ENCODE results near the gene HNRNPA3. TPM values are rescaled to one million over a fixed set of nuclear protein-coding genes. Genes with fewer than 3 reads are reported as not detected.

HNRNPA3 gene
- 10 to 100 TPM; 47.7 to 85.5 (median 49.7) TPM for polyA plus RNA-seq

DNA sequence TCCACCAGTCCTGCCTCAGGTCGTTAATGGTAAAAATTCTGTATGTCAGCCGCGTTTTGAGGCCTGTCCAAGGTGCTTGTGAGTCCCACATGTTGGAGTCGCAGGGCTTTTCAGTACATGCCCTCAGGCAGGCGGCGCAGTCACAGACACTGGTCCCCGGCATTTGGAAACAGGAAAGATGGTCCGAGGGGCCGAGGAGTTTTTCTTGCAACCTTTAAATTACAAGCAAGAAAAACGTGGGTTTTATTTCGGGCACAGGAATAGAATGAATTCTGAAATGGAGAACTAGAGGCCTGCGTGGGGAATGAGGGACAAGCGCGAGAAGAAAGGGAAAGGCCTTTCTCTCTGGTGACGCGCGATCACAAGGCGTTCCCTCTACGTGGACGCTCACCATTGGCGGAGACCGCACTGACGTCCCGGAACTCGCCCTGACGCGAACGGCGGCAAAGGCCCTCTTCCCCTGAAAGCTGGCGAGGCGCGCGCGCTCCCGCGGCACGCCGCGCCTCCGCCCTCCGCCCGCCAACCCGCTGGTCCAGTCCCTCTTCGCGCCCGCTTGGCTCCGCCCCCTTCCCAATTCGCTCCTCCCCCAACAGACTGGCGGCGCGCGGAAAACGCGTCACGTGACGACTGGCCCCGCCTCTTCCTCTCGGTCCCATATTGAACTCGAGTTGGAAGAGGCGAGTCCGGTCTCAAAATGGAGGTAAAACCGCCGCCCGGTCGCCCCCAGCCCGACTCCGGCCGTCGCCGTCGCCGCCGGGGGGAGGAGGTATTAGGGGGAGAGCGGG is at the start of gene HNRNPA3:
Gene HNRNPA3 (plus strand): TSS at position 689 of the 785 bp plus-strand sequence. CDS start 6 bp downstream, at position 695.
- H3K36me3 Mint-ChIP-seq = peaks cover 6 to 23% (median 16%) of the 10 kb centered on the region in 3 donors
- peak within 1 kb of the TSS; percentile 99 to 100 (median 100) for H3K27ac Mint-ChIP-seq
- H3K4me1 Mint-ChIP-seq = peaks cover 48 to 61% of the 10 kb centered on the region in 2 donors
- DNase-seq = peak; percentile 100
- H3K4me3 Mint-ChIP-seq = peak within 1 kb of the TSS; percentile 92 to 96 (median 95)
- H3K9me3 Mint-ChIP-seq = no peaks in the 10 kb centered on the region
- H3K27me3 Mint-ChIP-seq (ENCODE audit: low read depth in 3 of 3) = peaks cover 15 to 35% (median 34%) of the 10 kb centered on the region in 3 donors

GRCh38 chr2:177164131-177164530 is 48.5 kb upstream of the HNRNPA3 start:
- peaks cover 0 to 3% (median 2%) of the 10 kb centered on the region in 3 donors for H3K27me3 Mint-ChIP-seq (ENCODE audit: low read depth in 3 of 3)
- no peak overlapping the region for H3K27ac Mint-ChIP-seq
- H3K4me3 Mint-ChIP-seq = no peak overlapping the region
- H3K36me3 Mint-ChIP-seq = no peaks in the 10 kb centered on the region
- H3K9me3 Mint-ChIP-seq = no peaks in the 10 kb centered on the region
- no peaks in the 10 kb centered on the region for H3K4me1 Mint-ChIP-seq
- DNase-seq = no peak

- Mint-ChIP-seq H3K4me3 (no peak overlapping the region), H3K36me3 (no peaks in the 10 kb centered on the region), H3K9me3 (no peaks in the 10 kb centered on the region), H3K27me3 (ENCODE audit: low read depth in 3 of 3) (peaks cover 0 to 3% (median 2%) of the 10 kb centered on the region in 3 donors), H3K4me1 (no peaks in the 10 kb centered on the region), H3K27ac (no peak overlapping the region)
- DNase-seq = peak; percentile 68 to 72 (median 70)
Observed at GRCh38 chr2:177164584-177165052, 48.0 kb upstream of the HNRNPA3 start.

DNA sequence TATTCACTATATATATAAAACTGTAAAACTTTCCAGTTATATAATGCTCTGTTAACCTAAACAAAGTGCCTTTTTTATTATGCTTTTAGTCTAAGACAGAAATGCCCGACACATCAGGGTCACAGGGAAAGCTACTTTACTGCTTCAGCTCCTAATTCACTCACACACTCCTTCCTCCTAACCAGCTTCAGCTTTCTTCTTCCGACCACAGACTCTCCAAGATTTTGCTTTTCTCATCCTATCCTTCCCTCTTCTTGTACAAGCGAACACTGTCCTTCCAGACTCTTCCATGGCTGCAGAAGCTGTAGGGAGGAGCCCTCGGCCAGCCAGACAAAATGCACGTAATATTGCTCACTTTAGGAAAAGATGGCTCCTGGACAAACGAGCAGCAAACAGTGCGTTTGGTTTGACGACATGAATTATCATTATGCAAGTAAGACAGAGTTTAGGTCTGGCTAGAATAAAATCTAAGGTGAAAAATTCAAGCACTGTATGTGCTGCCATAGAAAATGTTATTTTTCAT is 47.5 kb upstream of the HNRNPA3 start:
- no peak overlapping the region for H3K27ac Mint-ChIP-seq
- no peaks in the 10 kb centered on the region for H3K9me3 Mint-ChIP-seq
- peaks cover under 1 to 3% (median 2%) of the 10 kb centered on the region in 3 donors for H3K27me3 Mint-ChIP-seq (ENCODE audit: low read depth in 3 of 3)
- no peaks in the 10 kb centered on the region for H3K4me1 Mint-ChIP-seq
- no peak overlapping the region for H3K4me3 Mint-ChIP-seq
- DNase-seq = no peak
- H3K36me3 Mint-ChIP-seq = no peaks in the 10 kb centered on the region

GRCh38 chr2:177165721-177166711 is 46.6 kb upstream of the HNRNPA3 start:
- Mint-ChIP-seq H3K27me3 (ENCODE audit: low read depth in 3 of 3) (peaks cover 0 to 3% (median 2%) of the 10 kb centered on the region in 3 donors), H3K27ac (peak overlapping the region in 4 of 6 donors; percentile 74 to 92 (median 87)), H3K4me3 (peak overlapping the region; percentile 69 to 81 (median 74)), H3K9me3 (no peaks in the 10 kb centered on the region), H3K4me1 (no peaks in the 10 kb centered on the region), H3K36me3 (no peaks in the 10 kb centered on the region)
- peak; percentile 36 to 47 (median 41) for DNase-seq

- peaks cover 0 to 6% (median 3%) of the 10 kb centered on the region in 3 donors for H3K27me3 Mint-ChIP-seq (ENCODE audit: low read depth in 3 of 3)
- no peaks in the 10 kb centered on the region for H3K36me3 Mint-ChIP-seq
- no peak overlapping the region for H3K4me3 Mint-ChIP-seq
- H3K9me3 Mint-ChIP-seq = no peaks in the 10 kb centered on the region
- no peaks in the 10 kb centered on the region for H3K4me1 Mint-ChIP-seq
- H3K27ac Mint-ChIP-seq = peak overlapping the region in 3 of 6 donors; percentile 10 to 42 (median 41)
- DNase-seq = no peak
Observed at GRCh38 chr2:177169810-177170514, 42.6 kb upstream of the HNRNPA3 start.

- H3K36me3 Mint-ChIP-seq = no peaks in the 10 kb centered on the region
- H3K27me3 Mint-ChIP-seq (ENCODE audit: low read depth in 3 of 3) = peaks cover 2 to 6% (median 3%) of the 10 kb centered on the region in 3 donors
- no peak for DNase-seq
- H3K27ac Mint-ChIP-seq = peak overlapping the region in 1 of 6 donors; percentile 21
- no peaks in the 10 kb centered on the region for H3K9me3 Mint-ChIP-seq
- H3K4me3 Mint-ChIP-seq = no peak overlapping the region
- peaks cover 7 to 11% of the 10 kb centered on the region in 2 donors for H3K4me1 Mint-ChIP-seq
Observed at GRCh38 chr2:177171418-177171865, 41.2 kb upstream of the HNRNPA3 start.

GRCh38 chr2:177172034-177172880 is 40.3 kb upstream of the HNRNPA3 start:
- Mint-ChIP-seq H3K27ac (no peak overlapping the region), H3K9me3 (no peaks in the 10 kb centered on the region), H3K4me1 (peaks cover 7 to 11% of the 10 kb centered on the region in 2 donors), H3K27me3 (ENCODE audit: low read depth in 3 of 3) (peaks cover 2 to 6% (median 3%) of the 10 kb centered on the region in 3 donors), H3K4me3 (no peak overlapping the region), H3K36me3 (no peaks in the 10 kb centered on the region)
- no peak for DNase-seq

- no peak overlapping the region for H3K27ac Mint-ChIP-seq
- H3K4me1 Mint-ChIP-seq = peaks cover 7 to 11% of the 10 kb centered on the region in 2 donors
- no peak for DNase-seq
- no peaks in the 10 kb centered on the region for H3K9me3 Mint-ChIP-seq
- H3K36me3 Mint-ChIP-seq = no peaks in the 10 kb centered on the region
- H3K4me3 Mint-ChIP-seq = no peak overlapping the region
- peaks cover 0 to 6% (median 2%) of the 10 kb centered on the region in 3 donors for H3K27me3 Mint-ChIP-seq (ENCODE audit: low read depth in 3 of 3)
Observed at GRCh38 chr2:177174486-177174885, 38.1 kb upstream of the HNRNPA3 start.

DNA sequence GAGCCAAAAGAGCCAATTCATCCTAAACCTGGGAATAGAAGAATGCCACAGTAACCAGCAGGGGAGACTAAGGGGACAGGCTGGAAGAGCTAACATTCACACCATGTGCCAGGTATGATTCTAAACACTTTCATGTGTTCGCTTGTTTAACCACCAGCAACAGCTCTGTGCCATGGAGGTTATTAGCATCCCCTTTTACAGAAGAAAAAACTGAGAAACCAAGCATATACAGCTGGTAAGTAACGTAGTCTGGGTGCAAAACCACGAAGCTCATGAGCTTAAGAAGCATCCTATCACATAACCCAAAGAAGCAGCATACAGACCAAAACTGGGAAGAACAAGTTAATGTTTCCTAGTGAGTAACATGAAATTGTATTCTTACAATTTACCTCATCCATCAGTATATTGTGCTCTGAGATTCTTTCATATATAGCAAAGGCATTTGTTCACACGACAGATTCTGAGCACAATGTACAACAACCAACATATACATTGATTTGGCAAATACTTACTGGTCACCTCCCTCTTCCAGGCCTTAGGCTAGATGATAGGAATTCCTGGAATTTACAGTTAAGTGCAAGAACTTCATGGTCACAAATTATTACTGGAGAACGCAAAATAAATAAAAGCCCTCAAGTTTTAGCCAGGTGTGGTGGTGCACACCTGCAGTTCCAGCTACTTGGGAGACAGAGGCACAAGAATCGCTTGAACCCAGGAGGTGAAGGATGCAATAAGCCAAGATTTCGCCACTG is 36.5 kb upstream of the HNRNPA3 start:
- H3K9me3 Mint-ChIP-seq = no peaks in the 10 kb centered on the region
- DNase-seq = no peak
- peak overlapping the region in 1 of 5 donors; percentile 25 for H3K4me3 Mint-ChIP-seq
- H3K4me1 Mint-ChIP-seq = peaks cover 7 to 11% of the 10 kb centered on the region in 2 donors
- no peak overlapping the region for H3K27ac Mint-ChIP-seq
- peaks cover 0 to 3% (median 2%) of the 10 kb centered on the region in 3 donors for H3K27me3 Mint-ChIP-seq (ENCODE audit: low read depth in 3 of 3)
- H3K36me3 Mint-ChIP-seq = no peaks in the 10 kb centered on the region

GRCh38 chr2:177178797-177179196 is 33.8 kb upstream of the HNRNPA3 start:
- peaks cover 0 to 2% (median 1%) of the 10 kb centered on the region in 3 donors for H3K27me3 Mint-ChIP-seq (ENCODE audit: low read depth in 3 of 3)
- DNase-seq = no peak
- H3K4me3 Mint-ChIP-seq = no peak overlapping the region
- peaks cover 7 to 11% of the 10 kb centered on the region in 2 donors for H3K4me1 Mint-ChIP-seq
- no peaks in the 10 kb centered on the region for H3K36me3 Mint-ChIP-seq
- H3K9me3 Mint-ChIP-seq = no peaks in the 10 kb centered on the region
- no peak overlapping the region for H3K27ac Mint-ChIP-seq

Data from immature natural killer cell (primary cell).